ENCODE data around the gene ZNF621. TPM values are rescaled to one million over a fixed set of nuclear protein-coding genes. Genes with fewer than 3 reads are reported as not detected.

The ZNF621 gene
- total RNA-seq, 1 donor from 2014 or later, result 10.5 TPM

GRCh38 chr3:40585381-40586016 lies 60.7 kb downstream of the ZNF621 start:
- intact Hi-C loops (cut with DNase I), result loop anchor here (2.0 to 10.0 kb wide), 3 partner anchors 197 to 615 kb away; no protein-coding TSS in a partner anchor

GRCh38 chr3:40586901-40587300 lies 62.1 kb downstream of the ZNF621 start:
- no peak for ATAC-seq
- intact Hi-C loops (cut with DNase I), result loop anchor here (5.0 to 10.0 kb wide), 2 partner anchors 195 to 288 kb away; no protein-coding TSS in a partner anchor
- no peak for DNase-seq (ENCODE audit: missing footprints)

More at GRCh38 chr3:40585381-40586016, 60.7 kb downstream of the ZNF621 start:
- no peak for ATAC-seq
- no peak for DNase-seq (ENCODE audit: missing footprints)

GRCh38 chr3:40588406-40588805 lies 63.6 kb downstream of the ZNF621 start:
- ATAC-seq, result no peak
- intact Hi-C loops (cut with DNase I), result loop anchor here (5.0 to 10.0 kb wide), 2 partner anchors 194 to 286 kb away; no protein-coding TSS in a partner anchor

More at GRCh38 chr3:40588406-40588805, 63.6 kb downstream of the ZNF621 start:
- no peak for DNase-seq (ENCODE audit: missing footprints)

Other genes with a start within 250 kb of the ZNF621 start
- gene EIF1B, start 215.3 kb upstream of the ZNF621 start, total RNA-seq, result 327 TPM
- gene ENTPD3, start 137.8 kb upstream of the ZNF621 start, total RNA-seq, result 0.11 TPM
- 1,077 TPM for gene RPL14, start 67.6 kb upstream of the ZNF621 start, total RNA-seq
- gene ZNF619, start 47.8 kb upstream of the ZNF621 start, total RNA-seq, result 3.9 TPM
- 1.6 TPM for gene ZNF620, start 18.9 kb upstream of the ZNF621 start, total RNA-seq

Data from Right ventricle myocardium inferior (tissue), 1 donor.